Neural progenitor cell (in vitro differentiated cells): ENCODE measurements around the gene UBE2I. TPM values are rescaled to one million over a fixed set of nuclear protein-coding genes. Genes with fewer than 3 reads are reported as not detected.

Experiments
- DNase-seq: peaks from one replicate; pipeline ENCODE4 v3.0.0-alpha.2; 2016; ENCODE audit warnings: low spot score
- H2AFZ ChIP-seq: fragments of 200-600 bp; sonication (generic); replicated peaks from 2 replicates; pipeline ENCODE4 v1.6.1; 2016; ENCODE audit warnings: antibody characterized with exemption
- H3F3A ChIP-seq: fragments of 200-600 bp; sonication (generic); 2 replicates; pipeline ENCODE4 v1.6.1; 2016; ENCODE audit warnings: antibody characterized with exemption, low read depth
- H3K27ac ChIP-seq: fragments of 200-600 bp; sonication (generic); 2 replicates; pipeline ENCODE4 v1.5.1; 2016; ENCODE audit warnings: mild to moderate bottlenecking
- H3K27me3 ChIP-seq: fragments of 200-600 bp; sonication (generic); 2 replicates; pipeline ENCODE4 v1.6.1; 2016; ENCODE audit warnings: mild to moderate bottlenecking, moderate library complexity
- H3K36me3 ChIP-seq: fragments of 200-600 bp; sonication (generic); 2 replicates; pipeline ENCODE4 v1.5.1; 2016
- H3K4me1 ChIP-seq: fragments of 200-600 bp; sonication (generic); 2 replicates; pipeline ENCODE4 v1.6.1; 2016; ENCODE audit warnings: mixed run types
- H3K4me2 ChIP-seq: fragments of 200-600 bp; sonication (generic); 2 replicates; pipeline ENCODE4 v1.6.1; 2016
- H3K4me3 ChIP-seq: fragments of 200-600 bp; sonication (generic); 2 replicates; pipeline ENCODE4 v1.5.1; 2016
- H3K79me2 ChIP-seq: fragments of 200-600 bp; sonication (generic); 2 replicates; pipeline ENCODE4 v1.6.1; 2016; ENCODE audit warnings: low read depth
- H3K9ac ChIP-seq: fragments of 200-600 bp; sonication (generic); 2 replicates; pipeline ENCODE4 v1.6.1; 2016
- H3K9me3 ChIP-seq: fragments of 200-600 bp; sonication (generic); 2 replicates; pipeline ENCODE4 v1.5.1; 2016; ENCODE audit warnings: low read depth
- H4K20me1 ChIP-seq: fragments of 200-600 bp; sonication (generic); 2 replicates; pipeline ENCODE4 v1.6.1; 2016; ENCODE audit warnings: low read depth
- H3K27ac Mint-ChIP-seq: 3 replicates; pipeline ENCODE4 v1.8.0; 2021; ENCODE audit warnings: mixed read lengths
- H3K27me3 Mint-ChIP-seq: 2 replicates; pipeline ENCODE4 v1.8.0; 2022; ENCODE audit warnings: low read depth, mild to moderate bottlenecking, inconsistent platforms, moderate library complexity, mixed read lengths; ENCODE audit not compliant: insufficient read depth
- H3K36me3 Mint-ChIP-seq: 3 replicates; pipeline ENCODE4 v1.8.0; 2021; ENCODE audit warnings: mixed read lengths
- H3K4me1 Mint-ChIP-seq: 3 replicates; pipeline ENCODE4 v1.8.0; 2021; ENCODE audit warnings: mixed read lengths
- H3K4me3 Mint-ChIP-seq: 3 replicates; pipeline ENCODE4 v1.8.0; 2021; ENCODE audit warnings: mild to moderate bottlenecking, moderate library complexity, mixed read lengths
- H3K9me3 Mint-ChIP-seq: 3 replicates; pipeline ENCODE4 v1.8.0; 2020; ENCODE audit warnings: mixed read lengths
- EZH2 ChIP-seq: fragments of 200-600 bp; sonication (generic); IDR thresholded peaks from 2 replicates; pipeline ENCODE4 v1.6.1; 2017; ENCODE audit warnings: antibody characterized with exemption, mild to moderate bottlenecking, moderate library complexity
- EZH2phosphoT487 ChIP-seq: fragments of 200-600 bp; sonication (generic); IDR thresholded peaks from 2 replicates; pipeline ENCODE4 v1.6.1; 2017; ENCODE audit warnings: antibody characterized with exemption
- total RNA-seq: library from RNA; depleted of rRNA; stranded (reverse); fragments of >200 nt; gene quantifications from 2 replicates; pipeline ENCODE4 v1.2.3, GENCODE V29; 2015; ENCODE audit warnings: low replicate concordance
- TF ChIP-seq, protein P1 (sequence below): fragments of 200-600 bp; sonication (generic); IDR thresholded peaks from 2 replicates; pipeline ENCODE4 v1.5.1; 2017; ENCODE audit warnings: antibody characterized with exemption, mild to moderate bottlenecking

The UBE2I gene
- total RNA-seq, 1 donor from 2014 or later, result 239 TPM

DNA sequence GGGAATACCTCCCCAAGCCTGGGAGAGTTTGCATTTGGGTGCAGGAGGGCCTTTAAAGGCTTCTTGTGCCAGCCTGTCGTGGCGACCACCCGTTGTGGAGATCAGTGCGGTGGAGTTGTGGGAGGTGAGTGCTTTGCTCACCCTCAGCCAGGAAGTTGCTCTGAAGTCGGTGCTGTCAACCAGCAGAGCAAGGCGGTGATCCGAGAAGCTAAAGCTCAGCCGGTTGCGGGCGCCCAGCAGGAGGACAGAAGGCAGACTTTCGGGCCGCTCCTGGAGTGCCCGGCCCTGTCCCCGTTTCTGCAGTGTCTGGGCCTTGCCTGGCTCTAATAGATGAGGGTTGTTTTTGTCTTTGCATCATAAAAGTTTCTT, 1.4 kb downstream of the UBE2I start:
- H3K4me2 ChIP-seq, result peak overlapping the region; percentile 100
- peaks cover 60% of the 10 kb centered on the region for H3K79me2 ChIP-seq
- Mint-ChIP-seq H3K27me3 (peaks cover 6% of the 10 kb centered on the region), H3K9me3 (no peaks in the 10 kb centered on the region), H3K36me3 (peaks cover 13% of the 10 kb centered on the region), H3K4me3 (peak overlapping the region; percentile 98), H3K4me1 (peaks cover 18% of the 10 kb centered on the region), H3K27ac (peak overlapping the region; percentile 99)
- peak overlapping the region; percentile 100 for H3K9ac ChIP-seq
- no peaks in the 10 kb centered on the region for H3K9me3 ChIP-seq
- H2AFZ ChIP-seq, result no peak overlapping the region
- peaks cover 8% of the 10 kb centered on the region for H3F3A ChIP-seq
- DNase-seq, result peak; percentile 61
- H3K27me3 ChIP-seq, result no peaks in the 10 kb centered on the region
- peak overlapping the region; percentile 100 for H3K4me3 ChIP-seq
- H3K27ac ChIP-seq, result no peak overlapping the region
- no peaks in the 10 kb centered on the region for H3K36me3 ChIP-seq
- no peak for TF ChIP-seq EZH2
- no peak for TF ChIP-seq EZH2phosphoT487
- TF ChIP-seq, protein P1, sequence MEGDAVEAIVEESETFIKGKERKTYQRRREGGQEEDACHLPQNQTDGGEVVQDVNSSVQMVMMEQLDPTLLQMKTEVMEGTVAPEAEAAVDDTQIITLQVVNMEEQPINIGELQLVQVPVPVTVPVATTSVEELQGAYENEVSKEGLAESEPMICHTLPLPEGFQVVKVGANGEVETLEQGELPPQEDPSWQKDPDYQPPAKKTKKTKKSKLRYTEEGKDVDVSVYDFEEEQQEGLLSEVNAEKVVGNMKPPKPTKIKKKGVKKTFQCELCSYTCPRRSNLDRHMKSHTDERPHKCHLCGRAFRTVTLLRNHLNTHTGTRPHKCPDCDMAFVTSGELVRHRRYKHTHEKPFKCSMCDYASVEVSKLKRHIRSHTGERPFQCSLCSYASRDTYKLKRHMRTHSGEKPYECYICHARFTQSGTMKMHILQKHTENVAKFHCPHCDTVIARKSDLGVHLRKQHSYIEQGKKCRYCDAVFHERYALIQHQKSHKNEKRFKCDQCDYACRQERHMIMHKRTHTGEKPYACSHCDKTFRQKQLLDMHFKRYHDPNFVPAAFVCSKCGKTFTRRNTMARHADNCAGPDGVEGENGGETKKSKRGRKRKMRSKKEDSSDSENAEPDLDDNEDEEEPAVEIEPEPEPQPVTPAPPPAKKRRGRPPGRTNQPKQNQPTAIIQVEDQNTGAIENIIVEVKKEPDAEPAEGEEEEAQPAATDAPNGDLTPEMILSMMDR, result no peak
- peaks cover 59% of the 10 kb centered on the region for H4K20me1 ChIP-seq
- peaks cover 11% of the 10 kb centered on the region for H3K4me1 ChIP-seq

- no peaks in the 10 kb centered on the region for H3K36me3 ChIP-seq
- Mint-ChIP-seq H3K9me3 (no peaks in the 10 kb centered on the region), H3K36me3 (peaks cover 15% of the 10 kb centered on the region), H3K27me3 (peaks cover 6% of the 10 kb centered on the region), H3K4me3 (peak overlapping the region; percentile 98), H3K27ac (no peak overlapping the region), H3K4me1 (peaks cover 18% of the 10 kb centered on the region)
- H3K79me2 ChIP-seq, result peaks cover 65% of the 10 kb centered on the region
- H3K4me3 ChIP-seq, result peak overlapping the region; percentile 100
- no peaks in the 10 kb centered on the region for H3K9me3 ChIP-seq
- H2AFZ ChIP-seq, result no peak overlapping the region
- peak overlapping the region; percentile 100 for H3K4me2 ChIP-seq
- TF ChIP-seq EZH2phosphoT487 (no peak), EZH2 (no peak)
- TF ChIP-seq, protein P1, result no peak
- peaks cover 11% of the 10 kb centered on the region for H3K4me1 ChIP-seq
- H3K27me3 ChIP-seq, result no peaks in the 10 kb centered on the region
- H3F3A ChIP-seq, result peaks cover 8% of the 10 kb centered on the region
- H3K9ac ChIP-seq, result peak overlapping the region; percentile 100
- DNase-seq, result peak; percentile 57
- no peak overlapping the region for H3K27ac ChIP-seq
- peaks cover 64% of the 10 kb centered on the region for H4K20me1 ChIP-seq
Observed at GRCh38 chr16:1311212-1311737, 1.8 kb downstream of the UBE2I start.

GRCh38 chr16:1311738-1312466, 2.5 kb downstream of the UBE2I start:
- peaks cover 18% of the 10 kb centered on the region for H3K4me1 Mint-ChIP-seq
- Histone ChIP-seq H3K36me3 (no peaks in the 10 kb centered on the region), H2AFZ (no peak overlapping the region), H3K4me2 (peak overlapping the region; percentile 100), H3K9me3 (no peaks in the 10 kb centered on the region), H3K9ac (peak overlapping the region; percentile 100), H3K27ac (no peak overlapping the region), H3K79me2 (peaks cover 71% of the 10 kb centered on the region), H3K27me3 (no peaks in the 10 kb centered on the region), H4K20me1 (peaks cover 70% of the 10 kb centered on the region), H3F3A (peaks cover 8% of the 10 kb centered on the region), H3K4me3 (peak overlapping the region; percentile 100), H3K4me1 (peaks cover 11% of the 10 kb centered on the region)
- H3K36me3 Mint-ChIP-seq, result peaks cover 19% of the 10 kb centered on the region
- DNase-seq, result no peak
- no peak overlapping the region for H3K27ac Mint-ChIP-seq
- no peaks in the 10 kb centered on the region for H3K9me3 Mint-ChIP-seq
- TF ChIP-seq EZH2phosphoT487 (no peak), EZH2 (no peak)
- TF ChIP-seq, protein P1, result no peak
- peak overlapping the region; percentile 98 for H3K4me3 Mint-ChIP-seq
- H3K27me3 Mint-ChIP-seq, result peaks cover 6% of the 10 kb centered on the region
